ENCODE results near the gene STMN1.

STMN1 gene

DNA sequence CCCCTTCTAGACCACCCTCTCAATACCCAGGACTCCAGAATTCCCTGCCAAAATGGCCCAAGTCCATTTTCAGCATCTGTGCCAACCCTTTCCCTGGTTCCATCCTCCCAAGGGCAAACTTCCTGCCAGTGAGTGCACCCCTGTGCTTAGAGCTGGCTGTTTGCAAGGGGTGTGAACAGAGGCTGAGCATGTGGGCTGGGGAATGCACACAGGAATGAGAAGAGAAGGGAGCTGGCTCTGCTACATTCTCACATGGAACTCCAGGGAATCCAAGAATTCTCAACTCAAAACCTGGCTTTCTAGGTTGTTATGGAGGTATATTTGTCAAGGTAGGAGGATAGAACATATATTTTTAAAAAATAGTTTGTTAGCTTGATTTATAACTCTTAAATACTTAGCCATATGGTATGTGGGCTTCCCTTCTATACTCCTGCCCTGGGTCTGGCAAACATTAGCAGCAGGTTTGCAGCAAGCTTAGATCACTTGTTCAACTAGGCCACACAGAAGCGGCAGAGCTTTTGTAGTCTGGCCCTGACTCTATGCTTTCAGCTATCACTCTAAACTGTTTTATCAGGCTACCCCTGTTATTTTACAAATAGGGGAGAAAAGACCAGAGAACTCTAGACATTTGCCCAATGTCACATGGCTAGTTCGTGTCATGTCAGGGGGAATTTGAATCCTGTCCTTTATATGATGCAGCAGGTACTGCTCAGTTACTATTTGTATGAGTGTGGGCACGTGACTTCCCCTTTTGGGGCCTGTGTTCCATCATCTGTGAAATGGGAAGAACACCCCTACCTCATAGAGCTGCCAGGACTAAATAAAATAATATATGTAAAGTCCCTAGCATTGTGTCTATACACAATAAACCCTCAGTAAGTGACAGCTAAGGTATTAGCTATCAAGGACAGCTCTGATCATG, 8.1 kb upstream of the STMN1 start:
- H3K27ac ChIP-seq, result no peak overlapping the region
- TF ChIP-seq CTCF (conservative IDR thresholded peaks at IDR 0.05), result no peak

DNA sequence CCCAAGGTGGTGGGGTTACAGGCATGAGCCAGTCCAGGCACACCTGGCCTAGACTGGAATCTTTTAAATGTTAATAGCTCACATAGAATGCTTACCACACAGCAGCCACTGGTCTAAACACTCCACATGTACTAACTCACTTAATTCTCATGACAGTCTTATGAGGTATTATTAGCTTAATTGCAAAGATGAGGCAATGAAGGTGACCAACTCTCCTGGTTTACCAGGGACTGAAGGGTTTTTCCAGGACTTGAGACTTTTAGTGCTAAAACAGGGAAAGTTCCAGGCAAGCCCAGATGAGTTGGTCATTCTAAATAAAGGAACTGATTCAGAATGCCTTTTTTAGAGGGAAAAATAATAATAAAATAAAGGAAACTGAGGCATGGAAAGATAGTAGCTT, 7.0 kb upstream of the STMN1 start:
- no peak for TF ChIP-seq CTCF (conservative IDR thresholded peaks at IDR 0.05)
- H3K27ac ChIP-seq, result no peak overlapping the region

DNA sequence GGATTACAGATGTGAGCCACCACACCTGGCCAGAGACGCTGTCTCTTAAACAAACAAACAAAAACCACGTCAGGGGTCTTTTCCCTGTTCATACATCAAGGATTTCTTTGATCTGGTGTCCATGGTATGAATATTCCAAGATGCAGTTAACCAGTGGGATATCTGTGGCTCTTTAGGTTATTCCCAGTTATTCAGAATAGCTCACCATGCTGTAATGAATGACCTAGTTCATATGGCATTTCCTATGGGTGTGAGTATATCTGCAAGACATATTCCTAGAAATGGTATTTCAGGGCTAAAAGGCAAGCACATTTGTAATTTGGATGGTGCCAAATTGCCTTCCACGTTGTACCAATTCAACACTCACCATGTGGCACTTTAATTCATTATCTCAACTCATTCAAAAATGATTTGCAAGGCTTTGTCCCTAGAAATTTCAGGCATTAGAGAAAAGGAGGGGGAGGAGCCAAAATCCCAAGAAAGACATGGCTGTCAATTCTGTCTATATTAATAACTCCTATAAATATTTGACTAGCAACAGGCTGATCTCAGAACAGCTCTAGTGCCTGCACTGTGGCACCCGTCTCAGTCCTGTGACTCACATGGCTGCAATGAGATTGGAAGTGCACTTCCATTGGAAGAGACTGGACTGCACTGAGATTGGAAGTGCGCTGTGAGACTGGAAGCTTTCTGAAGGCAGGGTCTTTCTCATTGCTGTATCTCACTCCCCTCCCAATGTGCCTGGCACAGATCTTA, 6.0 kb upstream of the STMN1 start:
- H3K27ac ChIP-seq, result no peak overlapping the region
- TF ChIP-seq CTCF (conservative IDR thresholded peaks at IDR 0.05), result no peak

- no peak overlapping the region for H3K27ac ChIP-seq
- TF ChIP-seq CTCF (conservative IDR thresholded peaks at IDR 0.05), result no peak
Measured at GRCh38 chr1:25911162-25911561, 4.9 kb upstream of the STMN1 start.

GRCh38 chr1:25909040-25909439, 2.8 kb upstream of the STMN1 start:
- TF ChIP-seq CTCF (conservative IDR thresholded peaks at IDR 0.05), result no peak
- no peak overlapping the region for H3K27ac ChIP-seq

GRCh38 chr1:25908161-25908560, 1.9 kb upstream of the STMN1 start:
- no peak for TF ChIP-seq CTCF (conservative IDR thresholded peaks at IDR 0.05)
- no peak overlapping the region for H3K27ac ChIP-seq

- no peak for TF ChIP-seq CTCF (conservative IDR thresholded peaks at IDR 0.05)
- H3K27ac ChIP-seq, result no peak overlapping the region
Measured at GRCh38 chr1:25907601-25908000, 1.4 kb upstream of the STMN1 start.
